Measurements from ENCODE around the gene RASSF1. TPM values are rescaled to one million over a fixed set of nuclear protein-coding genes. Genes with fewer than 3 reads are reported as not detected.

RASSF1 gene
- total RNA-seq, 2 experiments from 2014 or later, result 33.0 to 36.0 TPM

DNA sequence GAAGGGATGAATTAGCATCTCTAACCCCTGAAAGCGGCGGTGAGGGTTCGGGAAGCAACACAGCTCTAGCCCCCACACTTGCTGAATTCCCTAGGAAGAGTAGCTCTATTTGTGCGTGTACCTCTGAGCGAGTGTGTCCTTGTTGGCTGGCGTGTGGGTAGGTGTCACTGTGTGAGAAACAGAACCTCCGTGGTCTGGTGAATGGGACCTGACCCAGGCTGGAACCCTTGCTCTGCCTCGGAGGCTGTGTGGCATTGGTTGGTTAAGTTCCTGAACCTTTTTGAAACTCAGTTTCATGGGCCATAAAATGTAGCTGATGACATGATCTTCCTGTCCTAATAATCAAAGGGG lies 19.1 kb upstream of the RASSF1 start:
- DNase-seq (ENCODE audit: low spot score), result no peak
- intact Hi-C loops (cut with micrococcal nuclease; ENCODE audit: unreplicated experiment), result loop anchor here (1.0 kb wide), 1 partner anchor 8 kb away; no protein-coding TSS in a partner anchor
- ChIA-PET CTCF (ENCODE audit: unreplicated experiment) (interaction anchor here (0.8 kb wide), 1 partner anchor 23 kb away, joined by 3 read pairs; no protein-coding TSS in a partner anchor), POLR2A (interaction anchor here (0.9 to 1.4 kb wide), 2 partner anchors 9 to 11 kb away, joined by 3 to 9 read pairs; partner anchors contain the start of genes CYB561D2 and NPRL2)
- Histone ChIP-seq H3K79me2 (ENCODE audit: insufficient read depth, low read depth, low read length) (peaks cover 23% of the 10 kb centered on the region; the same call in 1 of the 2 replicates), H3K4me1 (ENCODE audit: insufficient read depth, low read length, poor library complexity, severe bottlenecking) (peaks cover 40% of the 10 kb centered on the region), H3K36me3 (ENCODE audit: insufficient read depth, low read length) (peaks cover 20% of the 10 kb centered on the region; the same call in 1 of the 2 replicates), H3K27ac (ENCODE audit: low read depth, low read length, poor library complexity, severe bottlenecking) (no peak overlapping the region), H4K20me1 (ENCODE audit: insufficient read depth, low read length) (0 out of 2 replicates have a peak, but pooled peaks cover 4% of the 10 kb centered on the region), H2AFZ (ENCODE audit: low read length) (peak overlapping the region; percentile 95), H3K9me3 (ENCODE audit: low read length) (no peaks in the 10 kb centered on the region), H3K4me3 (ENCODE audit: low read depth, low read length, poor library complexity, severe bottlenecking) (peak overlapping the region; percentile 76), H3K9me2 (ENCODE audit: insufficient read depth, low read length) (no peaks in the 10 kb centered on the region), H3K4me2 (ENCODE audit: low read length) (peak overlapping the region; percentile 68)
- TF ChIP-seq, protein P1, sequence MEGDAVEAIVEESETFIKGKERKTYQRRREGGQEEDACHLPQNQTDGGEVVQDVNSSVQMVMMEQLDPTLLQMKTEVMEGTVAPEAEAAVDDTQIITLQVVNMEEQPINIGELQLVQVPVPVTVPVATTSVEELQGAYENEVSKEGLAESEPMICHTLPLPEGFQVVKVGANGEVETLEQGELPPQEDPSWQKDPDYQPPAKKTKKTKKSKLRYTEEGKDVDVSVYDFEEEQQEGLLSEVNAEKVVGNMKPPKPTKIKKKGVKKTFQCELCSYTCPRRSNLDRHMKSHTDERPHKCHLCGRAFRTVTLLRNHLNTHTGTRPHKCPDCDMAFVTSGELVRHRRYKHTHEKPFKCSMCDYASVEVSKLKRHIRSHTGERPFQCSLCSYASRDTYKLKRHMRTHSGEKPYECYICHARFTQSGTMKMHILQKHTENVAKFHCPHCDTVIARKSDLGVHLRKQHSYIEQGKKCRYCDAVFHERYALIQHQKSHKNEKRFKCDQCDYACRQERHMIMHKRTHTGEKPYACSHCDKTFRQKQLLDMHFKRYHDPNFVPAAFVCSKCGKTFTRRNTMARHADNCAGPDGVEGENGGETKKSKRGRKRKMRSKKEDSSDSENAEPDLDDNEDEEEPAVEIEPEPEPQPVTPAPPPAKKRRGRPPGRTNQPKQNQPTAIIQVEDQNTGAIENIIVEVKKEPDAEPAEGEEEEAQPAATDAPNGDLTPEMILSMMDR (conservative IDR thresholded peaks at IDR 0.05; ENCODE audit: low read length), result no peak
- TF ChIP-seq EZH2phosphoT487 (IDR thresholded peaks at IDR 0.05; ENCODE audit: borderline replicate concordance, low read depth, low read length), result no peak
- no TSS peak for BruUV-seq (replicated peaks)

DNA sequence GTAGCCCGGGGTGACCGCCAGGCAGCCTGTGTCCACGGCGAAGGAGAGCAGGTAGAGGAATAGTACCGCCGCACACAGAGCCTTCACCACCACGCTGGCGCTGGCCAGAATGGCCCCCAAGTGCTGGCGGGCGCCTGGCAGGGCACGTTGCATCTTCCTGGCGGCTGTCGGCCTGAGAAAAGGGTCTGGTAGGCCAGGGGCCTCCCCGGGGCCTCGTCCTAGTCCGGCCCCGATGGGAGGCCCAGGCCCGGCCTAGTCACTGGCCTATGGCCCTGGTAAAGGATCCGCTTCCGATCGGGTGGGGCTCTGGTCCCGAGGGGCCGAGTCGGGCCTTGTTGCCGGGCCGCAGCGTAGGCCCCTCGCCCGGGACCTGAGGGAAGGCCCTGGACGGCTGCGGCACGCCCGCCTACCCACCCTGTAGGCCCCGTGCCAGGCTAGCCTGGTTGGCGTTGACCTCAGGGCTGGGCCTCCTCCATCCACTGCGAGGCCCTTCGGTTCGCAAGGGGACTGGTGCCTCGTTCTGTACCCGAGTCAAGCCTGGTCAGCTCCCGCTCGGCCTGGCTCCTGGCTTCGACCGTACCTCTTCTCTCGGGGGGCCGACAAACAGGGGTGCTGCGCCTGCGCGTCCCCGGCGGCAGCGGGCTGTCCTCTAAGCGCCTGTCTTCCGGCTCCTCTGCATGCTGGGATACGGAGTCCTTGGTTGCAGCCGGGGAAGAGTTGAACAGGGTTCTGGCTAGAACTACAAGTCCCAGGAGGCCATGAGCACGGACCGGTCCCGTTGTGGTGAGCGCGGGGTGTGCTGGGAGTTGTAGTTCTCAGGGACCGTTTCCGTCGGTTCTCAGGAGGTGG lies 18.5 kb upstream of the RASSF1 start, which contains the start of gene TMEM115:
Gene TMEM115, minus strand, starts transcription at position 611 of the 849 bp plus-strand sequence. Its CDS starts 458 bp downstream, at position 153.
- Histone ChIP-seq H3K4me2 (ENCODE audit: low read length) (peak within 1 kb of the TSS; percentile 82), H3K9me3 (ENCODE audit: low read length) (no peaks in the 10 kb centered on the region), H4K20me1 (ENCODE audit: insufficient read depth, low read length) (0 out of 2 replicates have a peak, but pooled peaks cover 4% of the 10 kb centered on the region), H3K79me2 (ENCODE audit: insufficient read depth, low read depth, low read length) (peaks cover 23% of the 10 kb centered on the region; the same call in 1 of the 2 replicates), H3K4me3 (ENCODE audit: low read depth, low read length, poor library complexity, severe bottlenecking) (peak within 1 kb of the TSS; percentile 76), H3K36me3 (ENCODE audit: insufficient read depth, low read length) (peaks cover 26% of the 10 kb centered on the region; the same call in 1 of the 2 replicates), H3K9me2 (ENCODE audit: insufficient read depth, low read length) (no peaks in the 10 kb centered on the region), H3K27ac (ENCODE audit: low read depth, low read length, poor library complexity, severe bottlenecking) (no peak within 1 kb of the TSS), H3K4me1 (ENCODE audit: insufficient read depth, low read length, poor library complexity, severe bottlenecking) (peaks cover 40% of the 10 kb centered on the region), H2AFZ (ENCODE audit: low read length) (peak within 1 kb of the TSS; percentile 95)
- intact Hi-C loops (cut with micrococcal nuclease; ENCODE audit: unreplicated experiment), result loop anchor here (1.0 kb wide), 1 partner anchor 8 kb away; no protein-coding TSS in a partner anchor
- peak; percentile 98 for DNase-seq (ENCODE audit: low spot score)
- BruUV-seq (replicated peaks), result TSS peak; percentile 81
- ChIA-PET POLR2A (interaction anchor here (0.5 to 1.4 kb wide), 3 partner anchors 8 to 78 kb away, joined by 3 to 9 read pairs (median 8); partner anchors contain the start of genes CYB561D2 and NPRL2), CTCF (ENCODE audit: unreplicated experiment) (no interaction called here)
- TF ChIP-seq EZH2phosphoT487 (IDR thresholded peaks at IDR 0.05; ENCODE audit: borderline replicate concordance, low read depth, low read length), result no peak
- TF ChIP-seq, protein P1 (conservative IDR thresholded peaks at IDR 0.05; ENCODE audit: low read length), result no peak
